K562 (cell line): ENCODE measurements around the gene GAL3ST1. TPM values are rescaled to one million over a fixed set of nuclear protein-coding genes. Genes with fewer than 3 reads are reported as not detected.

Experiments
- ATF3 ChIP-seq, 2 experiments: fragments of 450-650 bp in 1 of 2; sonication (generic) in 1 of 2; formaldehyde crosslinking in 1 of 2; IDR thresholded peaks in 1 of 2; conservative IDR thresholded peaks in 1 of 2; 2 replicates each; pipeline versions ENCODE4 v1.6.1 to v1.8.1; 2016 to 2023; ENCODE audit warnings: mild to moderate bottlenecking in 2 of 2, moderate library complexity in 2 of 2, inconsistent platforms in 1 of 2, missing genetic modification reagents in 1 of 2
- BRD4 ChIP-seq: fragments of 200-600 bp; sonication (generic); IDR thresholded peaks from 2 replicates; pipeline ENCODE4 v1.6.1; 2017; ENCODE audit warnings: inconsistent platforms
- CBX2 ChIP-seq: fragments of 200-600 bp; sonication (generic); IDR thresholded peaks from one replicate; pipeline ENCODE4 v1.6.1; 2012; ENCODE audit warnings: mild to moderate bottlenecking, low read length, inconsistent platforms; ENCODE audit not compliant: insufficient read depth, poor library complexity, severe bottlenecking
- CBX5 ChIP-seq: IDR thresholded peaks from 2 replicates; pipeline ENCODE4 v1.6.1; 2014; ENCODE audit warnings: low read depth, borderline replicate concordance
- CC2D1A ChIP-seq: fragments of 450-650 bp; IDR thresholded peaks from 2 replicates; pipeline ENCODE4 v1.6.1; 2017; ENCODE audit warnings: mild to moderate bottlenecking
- CHAMP1 ChIP-seq: fragments of 450-650 bp; IDR thresholded peaks from 2 replicates; pipeline ENCODE4 v1.6.1; 2016; ENCODE audit warnings: mild to moderate bottlenecking
- FOS ChIP-seq: IDR thresholded peaks from 3 replicates; pipeline ENCODE4 v1.6.1; 2011; ENCODE audit not compliant: insufficient read length; ENCODE audit errors: extremely low read depth
- FOXJ2 ChIP-seq: fragments of 200-800 bp; sonication (Bioruptor generic); IDR thresholded peaks from 2 replicates; pipeline ENCODE4 v1.6.1; 2016; ENCODE audit warnings: missing genetic modification characterization, missing compliant biosample characterization
- GATAD2B ChIP-seq: fragments of 450-650 bp; IDR thresholded peaks from 2 replicates; pipeline ENCODE4 v1.6.1; 2017; ENCODE audit warnings: mild to moderate bottlenecking, borderline replicate concordance
- IRF1 ChIP-seq: sonication (generic); formaldehyde crosslinking; IDR thresholded peaks from 2 replicates; pipeline ENCODE4 v1.8.0; 2022; ENCODE audit warnings: missing genetic modification reagents, mild to moderate bottlenecking, borderline replicate concordance
- KDM5B ChIP-seq: fragments of 200-600 bp; sonication (generic); IDR thresholded peaks from 2 replicates; pipeline ENCODE4 v1.6.1; 2012; ENCODE audit warnings: low read depth, mild to moderate bottlenecking, moderate library complexity, low read length, control low read depth, inconsistent platforms; ENCODE audit not compliant: insufficient replicate concordance
- MCM5 ChIP-seq: fragments of 450-650 bp; IDR thresholded peaks from 2 replicates; pipeline ENCODE4 v1.6.1; 2016; ENCODE audit warnings: low read depth
- NCOR1 ChIP-seq: fragments of 450-650 bp; IDR thresholded peaks from 2 replicates; pipeline ENCODE4 v1.6.1; 2016; ENCODE audit warnings: mild to moderate bottlenecking, moderate library complexity
- NFYB ChIP-seq: IDR thresholded peaks from 2 replicates; pipeline ENCODE4 v1.6.1; 2011; ENCODE audit warnings: mild to moderate bottlenecking, moderate library complexity; ENCODE audit not compliant: insufficient read length; ENCODE audit errors: extremely low read depth
- NUFIP1 ChIP-seq: fragments of 450-650 bp; IDR thresholded peaks from 2 replicates; pipeline ENCODE4 v1.6.1; 2018; ENCODE audit not compliant: partially characterized antibody
- PTTG1 ChIP-seq: fragments of 450-650 bp; IDR thresholded peaks from 2 replicates; pipeline ENCODE4 v1.6.1; 2016; ENCODE audit warnings: low read depth, mild to moderate bottlenecking, missing genetic modification characterization, missing compliant biosample characterization
- SMARCB1 ChIP-seq: IDR thresholded peaks from 2 replicates; pipeline ENCODE4 v1.6.1; 2011; ENCODE audit warnings: improper control_type of control experiment, low read depth; ENCODE audit not compliant: insufficient read length
- SMARCE1 ChIP-seq: fragments of 450-650 bp; IDR thresholded peaks from 2 replicates; pipeline ENCODE4 v1.7.1; 2016; ENCODE audit warnings: mild to moderate bottlenecking
- U2AF2 ChIP-seq: fragments of 200-400 bp; formaldehyde crosslinking; optimal IDR thresholded peaks from 2 replicates; pipeline ENCODE3; 2017; ENCODE audit warnings: low read depth, mild to moderate bottlenecking, low read length
- YY1 ChIP-seq, 3 experiments: IDR thresholded peaks; 2 replicates each; pipeline ENCODE4 v1.6.1; 2011; ENCODE audit warnings: low read length in 2 of 3, mild to moderate bottlenecking in 2 of 3, moderate library complexity in 2 of 3, borderline replicate concordance in 1 of 3, control low read depth in 1 of 3, low read depth in 1 of 3; ENCODE audit not compliant: insufficient read depth in 3 of 3, insufficient replicate concordance in 2 of 3, control insufficient read depth in 1 of 3, insufficient read length in 1 of 3; ENCODE audit errors: extremely low read depth in 1 of 3
- ZNF239 ChIP-seq: fragments of 250-450 bp; sonication (Bioruptor Pico); IDR thresholded peaks from 2 replicates; pipeline ENCODE4 v1.4.0; 2020; ENCODE audit warnings: mild to moderate bottlenecking
- ZNF707 ChIP-seq: fragments of 250-450 bp; sonication (Bioruptor Pico); conservative IDR thresholded peaks from 2 replicates; pipeline ENCODE4 v1.8.0; 2022; ENCODE audit warnings: inconsistent platforms, mild to moderate bottlenecking, moderate library complexity
- polyA plus RNA-seq, 8 experiments: library from polyadenylated mRNA; depleted of rRNA in 4 of 8; stranded (reverse) in 5 of 8; unstranded in 3 of 8; fragments of >200 nt; fragmentation: Nextera tagmentation in 2 of 8; fragmentation: Illumina TruSeq in 1 of 8; extraction: Ambion mirVana in 2 of 8; extraction: Trizol in 1 of 8; gene quantifications; 2 replicates each; pipeline versions ENCODE4 v1.2.1 to v1.2.3, GENCODE V29; 2011 to 2014; ENCODE audit warnings: inconsistent platforms in 1 of 8, missing spikeins in 1 of 8
- total RNA-seq, 7 experiments: library from RNA; depleted of rRNA in 6 of 7; stranded (reverse); fragments of >200 nt in 6 of 7; fragmentation: Illumina TruSeq in 2 of 7; extraction: Trizol in 2 of 7; gene quantifications; 2 replicates each; pipeline versions ENCODE4 v1.2.1 to v1.2.3, GENCODE V29; 2011 to 2021; ENCODE audit warnings: low replicate concordance in 1 of 7
- TF ChIP-seq, protein P1 (sequence below): sonication (generic); formaldehyde crosslinking; IDR thresholded peaks from 2 replicates; pipeline ENCODE4 v1.8.1; 2023; ENCODE audit warnings: mild to moderate bottlenecking, missing genetic modification reagents

The GAL3ST1 gene
- total and polyA plus RNA-seq, 9 of the 15 experiments (the other 6 are each of a cell fraction or from before 2014, with no cell fraction given), result 0.03 to 1.9 (median 0.33) TPM; not detected in 1

- TF ChIP-seq IRF1 (CRISPR knock-in tag), result no peak
- no peak for TF ChIP-seq GATAD2B
- TF ChIP-seq MCM5, result no peak
- TF ChIP-seq FOXJ2 (tag), result no peak
- 0 out of 2 replicates have a peak, but pooled peaks have one; percentile 24 for TF ChIP-seq CHAMP1
- TF ChIP-seq ATF3 (IDR thresholded peaks at IDR 0.05), result no peak
- no peak for TF ChIP-seq ATF3 (CRISPR knock-in tag; conservative IDR thresholded peaks at IDR 0.05)
- TF ChIP-seq SMARCE1, result no peak
- peak; percentile 20 for TF ChIP-seq FOS
- peak; percentile 23; the same call in 1 of the 2 replicates for TF ChIP-seq CC2D1A
- no peak for TF ChIP-seq CBX2
- no peak for TF ChIP-seq ZNF707
- no peak for TF ChIP-seq BRD4
- TF ChIP-seq NCOR1, result no peak
- TF ChIP-seq, protein P1, sequence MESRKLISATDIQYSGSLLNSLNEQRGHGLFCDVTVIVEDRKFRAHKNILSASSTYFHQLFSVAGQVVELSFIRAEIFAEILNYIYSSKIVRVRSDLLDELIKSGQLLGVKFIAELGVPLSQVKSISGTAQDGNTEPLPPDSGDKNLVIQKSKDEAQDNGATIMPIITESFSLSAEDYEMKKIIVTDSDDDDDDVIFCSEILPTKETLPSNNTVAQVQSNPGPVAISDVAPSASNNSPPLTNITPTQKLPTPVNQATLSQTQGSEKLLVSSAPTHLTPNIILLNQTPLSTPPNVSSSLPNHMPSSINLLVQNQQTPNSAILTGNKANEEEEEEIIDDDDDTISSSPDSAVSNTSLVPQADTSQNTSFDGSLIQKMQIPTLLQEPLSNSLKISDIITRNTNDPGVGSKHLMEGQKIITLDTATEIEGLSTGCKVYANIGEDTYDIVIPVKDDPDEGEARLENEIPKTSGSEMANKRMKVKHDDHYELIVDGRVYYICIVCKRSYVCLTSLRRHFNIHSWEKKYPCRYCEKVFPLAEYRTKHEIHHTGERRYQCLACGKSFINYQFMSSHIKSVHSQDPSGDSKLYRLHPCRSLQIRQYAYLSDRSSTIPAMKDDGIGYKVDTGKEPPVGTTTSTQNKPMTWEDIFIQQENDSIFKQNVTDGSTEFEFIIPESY (CRISPR knock-in tag), result 0 out of 2 replicates have a peak, but pooled peaks have one; percentile 42
- TF ChIP-seq CBX5, result no peak
- no peak for TF ChIP-seq SMARCB1
- TF ChIP-seq U2AF2, result no peak
- no peak for TF ChIP-seq PTTG1 (tag)
- no peak for TF ChIP-seq NUFIP1
- TF ChIP-seq KDM5B, result no peak
- no peak for TF ChIP-seq ZNF239
- peak; percentile 94 for TF ChIP-seq NFYB
- peak in 1 of 3 experiments; percentile 47 for TF ChIP-seq YY1 (IDR thresholded peaks at IDR 0.05; ENCODE audit: borderline replicate concordance in 1 of 3, control insufficient read depth in 1 of 3, extremely low read depth in 1 of 3, insufficient read depth in 3 of 3, insufficient read length in 1 of 3, insufficient replicate concordance in 2 of 3, low read depth in 1 of 3, low read length in 2 of 3)
Observed at GRCh38 chr22:30511911-30512310, 62.6 kb downstream of the GAL3ST1 start (continued).
